Stimulated activated CD8-positive, alpha-beta memory T cell treated with anti-CD3 and anti-CD28 coated beads, Interleukin-4, amount 100 ng/mL, for 1 hour (primary cell): ENCODE results near the gene TTC12.

Experiments used
- DNase-seq, 2 donors: peaks; one replicate each; pipeline ENCODE4 v3.0.0-alpha.2; 2020; ENCODE audit warnings: low read depth in 2 of 2, low spot score in 1 of 2

Gene TTC12

DNA sequence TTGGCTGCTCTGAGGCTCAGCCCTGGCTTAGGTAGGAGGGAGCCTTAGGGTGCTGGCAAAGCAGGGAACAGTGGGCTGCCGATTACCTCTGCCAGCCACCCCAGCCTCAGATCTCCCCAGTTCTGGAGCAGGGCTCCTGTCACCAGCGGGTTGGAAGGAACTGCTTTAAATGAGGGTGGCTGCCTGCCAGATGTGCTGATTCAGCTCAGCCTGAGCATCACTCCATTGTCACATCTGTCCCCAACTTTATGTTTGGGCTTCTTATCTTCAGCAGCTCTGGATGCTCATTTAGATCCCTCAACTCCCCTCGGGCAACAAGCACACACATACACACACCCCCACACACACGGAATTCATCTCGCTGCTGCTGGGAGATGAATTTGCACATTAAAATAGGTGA is 56.3 kb downstream of the TTC12 start:
- no peak for DNase-seq

DNA sequence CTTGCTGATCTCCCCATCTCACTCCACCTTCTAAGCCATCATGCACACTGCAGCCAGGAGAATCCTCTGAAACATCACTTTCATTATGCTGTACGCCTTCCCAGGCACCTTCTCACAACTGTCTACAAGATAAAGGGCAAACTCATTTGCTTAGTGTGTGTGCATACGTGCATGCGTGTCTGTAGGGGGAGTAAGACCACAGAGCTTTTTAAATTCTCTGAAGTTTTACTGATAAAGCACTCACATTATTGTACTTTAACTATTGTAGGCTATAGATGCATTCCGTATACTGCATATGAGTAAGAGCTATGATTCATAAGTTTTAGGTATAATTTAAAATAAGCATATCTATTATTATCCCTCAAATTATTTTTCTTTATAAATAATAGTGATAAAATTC is 57.9 kb downstream of the TTC12 start:
- DNase-seq, result no peak

DNA sequence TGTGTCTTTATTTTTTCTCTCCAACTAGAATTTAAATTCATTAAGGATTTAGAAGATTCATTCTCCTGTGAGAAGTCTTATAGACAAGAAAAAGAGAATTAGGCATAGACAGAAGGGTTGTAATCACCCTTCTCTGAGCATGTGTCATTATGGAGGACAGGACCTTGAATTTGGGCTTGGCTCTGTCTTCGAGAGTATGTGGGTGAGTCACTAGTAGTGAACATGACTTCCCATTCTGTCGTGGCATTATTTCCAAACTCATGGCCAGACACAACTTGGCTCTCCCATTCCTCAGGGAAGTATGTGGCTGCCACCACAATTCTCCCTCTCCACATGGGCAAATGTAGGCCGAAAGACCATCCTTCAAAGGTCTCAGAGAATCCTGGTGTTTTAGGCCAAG is 58.9 kb downstream of the TTC12 start:
- no peak for DNase-seq

DNA sequence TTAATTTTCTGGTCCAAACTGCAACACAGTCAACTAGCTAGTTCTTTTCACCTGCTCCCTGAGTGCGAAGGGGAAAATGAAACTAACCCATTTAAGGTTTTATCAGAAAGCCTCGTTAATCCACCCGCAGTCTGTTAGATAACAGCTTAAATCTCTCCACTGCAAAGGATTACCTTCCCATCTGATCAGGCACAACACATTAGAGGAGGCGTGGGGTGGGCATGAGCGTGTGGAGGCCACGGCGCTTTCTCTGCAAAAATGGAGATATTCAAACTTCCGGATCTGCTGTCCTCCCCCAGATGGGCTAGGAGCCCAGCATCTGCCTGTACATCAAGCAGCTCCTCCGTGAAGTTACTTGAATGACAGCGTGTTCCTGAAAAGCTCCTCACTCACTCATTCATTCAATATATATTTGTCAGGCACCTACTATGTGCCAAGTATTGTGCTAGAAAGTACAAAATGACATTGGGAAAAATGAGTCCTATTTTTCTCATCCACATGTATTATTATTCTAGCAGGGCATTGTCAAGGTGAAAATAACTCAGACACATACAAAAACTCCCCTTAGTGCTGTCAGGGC is 59.7 kb downstream of the TTC12 start:
- no peak for DNase-seq

DNA sequence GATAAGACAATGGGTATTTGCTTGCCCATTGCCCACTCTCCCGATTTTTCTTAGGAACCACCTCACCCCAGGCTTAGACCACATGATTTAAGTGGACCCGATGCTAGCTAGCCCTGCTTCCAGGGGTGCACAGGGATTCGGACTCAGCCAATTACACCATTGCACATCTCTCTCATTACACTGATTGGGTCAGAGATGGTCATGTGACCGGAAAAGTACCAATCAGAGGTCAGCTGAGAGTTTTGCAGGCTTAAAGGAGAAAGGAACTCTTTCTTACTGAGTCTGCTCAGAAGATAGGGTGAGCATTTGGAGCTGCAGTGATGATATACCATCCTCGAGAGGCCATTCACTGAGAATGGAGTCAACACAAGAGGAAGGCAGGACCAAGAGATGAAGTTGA is 61.0 kb downstream of the TTC12 start:
- DNase-seq, result no peak

DNA sequence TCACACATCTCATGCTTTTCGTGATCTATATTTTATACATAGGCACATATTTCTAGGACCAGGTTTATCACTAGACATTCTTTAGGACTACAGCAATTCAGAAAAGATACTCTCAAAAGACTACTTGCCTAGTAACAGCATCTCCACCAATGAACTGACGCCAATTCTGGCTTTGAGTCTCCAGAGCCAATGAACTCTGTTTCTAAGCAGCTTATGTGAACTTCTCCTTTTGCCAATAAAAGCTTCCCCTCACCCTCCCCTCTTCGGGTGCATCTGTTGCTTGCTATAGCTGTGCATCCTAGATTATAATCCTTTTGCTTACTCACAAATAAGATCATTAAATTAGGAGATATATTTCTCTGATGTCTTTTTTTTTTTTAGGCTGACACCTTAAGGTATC is 61.8 kb downstream of the TTC12 start:
- no peak for DNase-seq

DNA sequence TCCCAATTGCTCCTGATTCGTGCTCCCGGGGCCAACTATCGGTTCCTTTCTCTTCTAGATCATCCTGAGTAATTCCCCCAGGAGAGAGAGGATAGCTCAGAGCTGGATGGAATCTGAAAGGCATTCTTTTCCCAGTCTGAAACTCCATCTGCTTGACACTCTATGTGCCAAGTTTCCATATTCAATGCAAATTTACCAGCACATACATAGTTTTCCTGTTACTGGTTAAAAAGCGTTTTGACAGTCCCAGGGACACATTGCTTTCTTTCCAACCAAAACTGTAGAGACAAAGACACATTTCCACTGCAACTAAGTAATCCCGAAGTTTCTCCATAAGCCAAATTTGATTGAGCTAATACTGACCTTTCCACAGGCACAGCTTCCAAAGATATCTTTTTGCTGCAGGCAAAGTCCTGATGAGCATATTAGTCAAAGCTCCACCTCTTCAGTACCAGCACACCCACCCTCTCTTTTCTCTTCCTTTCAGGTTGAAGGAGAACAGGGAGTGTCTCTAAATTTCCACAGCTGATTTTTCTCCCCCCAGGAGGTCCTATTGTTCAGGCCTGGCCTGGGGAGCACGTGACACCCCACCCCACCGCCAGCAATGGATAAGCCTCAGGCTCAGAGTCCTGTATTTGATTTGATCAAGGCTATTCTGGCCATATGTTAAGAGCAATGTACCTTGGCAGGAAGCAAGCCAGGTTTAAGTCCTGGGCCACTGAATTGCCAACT is 63.5 kb downstream of the TTC12 start:
- DNase-seq, result no peak

DNA sequence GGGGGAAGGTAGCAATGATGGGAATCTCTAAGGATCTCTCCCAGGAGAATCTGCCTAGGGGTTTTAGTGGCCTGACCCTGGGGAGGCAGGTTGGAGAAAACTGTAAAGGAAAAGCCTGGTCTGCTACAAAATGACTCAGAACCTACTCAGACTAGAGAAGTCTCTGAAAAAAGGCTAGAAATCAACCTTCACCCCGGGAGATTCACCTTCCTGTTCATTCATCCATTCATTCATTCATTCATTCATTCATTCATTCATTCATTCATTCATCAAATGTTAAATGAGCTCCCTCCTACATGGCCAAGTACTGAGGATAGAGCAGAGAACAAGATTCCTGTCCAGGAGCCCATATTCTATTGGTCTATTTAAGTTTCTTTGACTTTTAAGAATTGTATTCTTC is 64.3 kb downstream of the TTC12 start:
- DNase-seq, result no peak

DNA sequence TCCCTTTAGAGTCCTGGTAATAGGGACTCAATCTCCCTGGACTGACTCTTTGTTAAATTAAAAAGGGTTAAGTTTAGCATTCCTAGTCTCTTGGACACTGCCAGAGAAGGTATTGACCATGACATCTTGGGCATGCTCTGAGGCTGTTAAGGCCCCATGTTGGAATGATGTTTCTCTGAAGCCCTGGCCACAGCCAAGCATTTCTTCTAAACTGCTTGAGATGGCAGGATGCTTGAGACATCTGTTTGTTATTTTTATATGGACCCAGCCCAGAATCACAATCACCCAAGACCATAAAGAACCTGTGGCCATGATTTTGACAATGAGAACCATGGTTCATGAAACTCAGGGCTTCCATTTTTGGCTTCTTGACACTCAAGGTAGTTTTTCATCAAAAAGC is 67.7 kb downstream of the TTC12 start:
- no peak for DNase-seq

DNA sequence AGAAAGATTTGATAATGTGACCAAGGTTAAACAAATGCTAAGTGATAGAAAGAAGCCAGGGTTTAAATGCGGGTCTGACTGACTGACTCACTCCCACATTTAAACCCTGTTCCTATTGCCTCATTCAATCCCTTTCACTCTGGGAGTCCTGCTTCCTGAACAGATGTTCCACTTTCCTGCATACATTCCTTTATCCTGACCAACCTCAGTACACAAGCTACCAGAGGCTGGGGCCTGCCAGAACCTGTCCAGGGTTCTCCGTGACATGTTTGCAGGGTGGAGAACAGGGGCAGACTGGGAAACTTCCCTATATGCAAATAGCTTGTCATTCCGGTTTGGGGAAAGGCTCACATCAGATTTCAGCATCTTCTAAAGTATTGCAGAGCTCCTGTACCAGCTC is 70.2 kb downstream of the TTC12 start:
- no peak for DNase-seq

DNA sequence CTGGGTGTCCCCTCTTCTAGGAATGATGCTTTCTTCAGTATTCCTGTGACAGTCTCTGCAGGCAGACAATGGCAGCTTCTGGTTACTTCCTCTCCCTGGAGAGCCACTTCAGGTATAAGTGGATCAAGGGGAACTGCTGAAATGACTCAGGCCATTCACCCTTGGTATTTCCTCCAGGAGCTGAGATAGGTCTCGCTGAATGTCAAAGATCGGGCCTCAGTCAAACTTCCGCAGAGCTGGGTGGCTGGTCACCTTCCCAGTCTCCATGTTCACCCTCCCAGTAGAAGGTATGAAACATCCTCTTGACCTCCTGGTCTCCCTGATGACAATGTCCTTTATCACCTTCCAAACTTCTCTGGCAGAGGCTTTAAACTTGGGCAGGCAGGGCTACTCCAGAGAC is 71.4 kb downstream of the TTC12 start:
- no peak for DNase-seq

DNA sequence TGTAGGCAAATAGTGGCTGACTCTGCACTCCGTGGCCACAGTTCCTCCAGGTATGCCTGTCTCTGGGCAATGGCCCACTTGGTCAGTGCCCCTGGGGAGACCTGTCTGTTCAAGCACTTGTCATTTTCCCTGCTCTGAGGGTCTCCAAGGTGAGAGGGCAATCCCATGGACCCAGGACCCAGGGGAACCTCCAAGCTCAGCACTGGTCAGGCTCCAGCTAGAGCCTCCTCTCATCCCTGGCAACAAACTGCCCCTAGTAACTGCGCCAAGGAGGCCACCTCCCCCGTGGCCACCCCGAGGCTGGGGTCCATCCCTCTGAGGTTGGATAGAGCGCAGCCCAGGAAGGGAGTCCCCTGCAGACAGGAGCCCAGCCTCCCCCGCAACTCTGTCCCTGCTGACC is 72.5 kb downstream of the TTC12 start:
- no peak for DNase-seq

DNA sequence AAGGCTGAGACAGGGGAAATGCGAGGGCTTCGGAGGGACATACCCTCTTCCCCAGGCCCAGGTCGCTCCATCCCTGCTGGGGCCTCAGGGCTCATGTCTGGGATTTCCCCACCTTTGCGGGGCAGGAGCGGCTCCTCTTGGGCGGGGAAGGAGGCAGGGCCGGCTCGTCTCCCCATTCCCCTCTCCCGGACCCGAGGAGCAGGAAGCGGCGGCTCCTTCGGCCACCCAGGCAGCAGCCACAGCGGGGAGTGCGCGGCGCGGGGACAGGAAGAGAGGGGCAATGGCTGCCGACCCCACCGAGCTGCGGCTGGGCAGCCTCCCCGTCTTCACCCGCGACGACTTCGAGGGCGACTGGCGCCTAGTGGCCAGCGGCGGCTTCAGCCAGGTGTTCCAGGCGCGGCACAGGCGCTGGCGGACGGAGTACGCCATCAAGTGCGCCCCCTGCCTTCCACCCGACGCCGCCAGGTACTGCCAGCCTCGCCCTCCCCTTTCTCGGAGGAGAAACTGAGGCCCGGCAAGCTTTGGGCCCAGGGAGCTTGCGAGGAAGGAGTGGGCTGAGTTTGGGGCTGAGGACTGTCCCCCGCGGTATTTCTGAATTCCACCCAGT is 73.3 kb downstream of the TTC12 start, which contains the start of gene ANKK1:
Gene ANKK1, plus strand, starts transcription at position 175 of the 607 bp plus-strand sequence. Its CDS starts 106 bp downstream, at position 281.
- no peak for DNase-seq

DNA sequence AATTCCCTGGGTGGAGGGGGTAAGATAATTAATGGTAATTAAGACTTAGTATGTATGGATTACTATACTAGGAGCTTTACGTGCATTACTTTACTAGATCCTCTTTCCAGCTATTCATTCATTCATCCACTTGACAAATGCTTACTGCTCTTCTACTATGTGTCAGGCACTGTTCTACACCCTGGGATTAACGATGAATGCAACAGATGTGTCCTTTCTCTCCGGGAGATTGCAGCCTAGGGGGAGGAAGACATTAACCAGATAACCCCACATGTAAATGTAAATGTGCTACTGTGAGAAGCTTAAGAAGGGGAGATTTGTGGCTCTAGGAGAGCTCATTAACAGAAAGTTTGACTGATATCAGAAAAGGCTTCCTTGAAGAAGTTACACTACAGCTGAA is 74.9 kb downstream of the TTC12 start:
- no peak for DNase-seq

DNA sequence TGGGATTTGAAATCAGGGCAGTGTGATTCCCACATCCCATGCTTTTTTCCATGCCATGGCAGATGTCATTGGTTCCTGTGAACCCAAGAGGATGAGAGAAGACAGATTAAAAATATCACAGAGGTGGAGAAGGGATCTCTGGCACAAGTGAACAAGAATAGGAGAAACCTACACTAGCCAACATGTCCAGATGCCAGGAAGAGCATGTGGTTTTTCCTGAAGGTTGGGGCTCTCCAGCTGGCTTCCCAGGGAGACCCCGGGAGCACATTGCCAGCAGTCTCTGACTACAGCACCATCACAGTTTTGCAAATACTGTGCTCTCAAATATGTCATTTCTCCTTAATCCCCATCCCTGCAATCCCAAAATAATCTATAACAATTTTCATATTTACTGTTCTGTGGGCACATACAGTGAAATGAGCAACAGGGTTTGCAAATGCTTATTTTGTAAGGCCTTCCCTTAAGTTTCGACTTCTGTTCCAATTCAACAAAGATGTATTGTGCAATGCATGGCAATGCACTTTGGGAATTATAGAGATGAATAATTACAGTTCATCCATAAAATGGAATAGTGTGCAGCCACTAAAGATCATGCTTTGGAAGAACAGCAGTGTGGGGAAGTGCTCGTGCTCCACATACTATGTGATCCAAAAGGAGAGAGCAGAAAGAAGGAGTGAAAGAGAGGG is 78.0 kb downstream of the TTC12 start:
- DNase-seq, result no peak

DNA sequence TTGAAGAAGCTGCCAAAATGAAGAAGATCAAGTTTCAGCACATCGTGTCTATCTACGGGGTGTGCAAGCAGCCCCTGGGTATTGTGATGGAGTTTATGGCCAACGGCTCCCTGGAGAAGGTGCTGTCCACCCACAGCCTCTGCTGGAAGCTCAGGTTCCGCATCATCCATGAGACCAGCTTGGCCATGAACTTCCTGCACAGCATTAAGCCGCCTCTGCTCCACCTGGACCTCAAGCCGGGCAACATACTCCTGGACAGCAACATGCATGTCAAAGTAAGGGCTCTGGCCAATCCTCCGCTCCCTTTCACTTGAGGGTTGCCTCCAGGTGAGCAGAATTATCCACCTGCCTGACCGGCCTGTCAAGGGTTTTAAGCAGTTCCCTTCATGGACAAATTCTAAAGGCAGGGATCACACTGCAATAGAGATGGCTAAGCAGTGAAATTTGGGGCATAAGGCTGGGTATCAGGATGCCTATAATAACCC is 79.2 kb downstream of the TTC12 start:
- DNase-seq, result no peak

DNA sequence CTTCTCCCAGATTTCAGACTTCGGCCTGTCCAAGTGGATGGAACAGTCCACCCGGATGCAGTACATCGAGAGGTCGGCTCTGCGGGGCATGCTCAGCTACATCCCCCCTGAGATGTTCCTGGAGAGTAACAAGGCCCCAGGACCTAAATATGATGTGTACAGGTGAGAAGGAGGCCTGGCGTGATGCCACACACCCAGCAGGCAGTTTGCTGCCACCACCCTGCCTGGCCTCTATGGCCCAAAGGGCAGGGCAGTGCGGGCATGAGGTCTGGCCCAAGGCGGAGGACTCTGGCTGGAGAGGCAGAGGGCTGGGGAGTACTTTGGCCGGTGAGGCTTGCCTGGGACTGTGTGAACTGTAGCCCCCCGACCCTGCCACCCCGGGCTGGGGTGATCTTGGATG is 80.5 kb downstream of the TTC12 start:
- DNase-seq, result no peak

DNA sequence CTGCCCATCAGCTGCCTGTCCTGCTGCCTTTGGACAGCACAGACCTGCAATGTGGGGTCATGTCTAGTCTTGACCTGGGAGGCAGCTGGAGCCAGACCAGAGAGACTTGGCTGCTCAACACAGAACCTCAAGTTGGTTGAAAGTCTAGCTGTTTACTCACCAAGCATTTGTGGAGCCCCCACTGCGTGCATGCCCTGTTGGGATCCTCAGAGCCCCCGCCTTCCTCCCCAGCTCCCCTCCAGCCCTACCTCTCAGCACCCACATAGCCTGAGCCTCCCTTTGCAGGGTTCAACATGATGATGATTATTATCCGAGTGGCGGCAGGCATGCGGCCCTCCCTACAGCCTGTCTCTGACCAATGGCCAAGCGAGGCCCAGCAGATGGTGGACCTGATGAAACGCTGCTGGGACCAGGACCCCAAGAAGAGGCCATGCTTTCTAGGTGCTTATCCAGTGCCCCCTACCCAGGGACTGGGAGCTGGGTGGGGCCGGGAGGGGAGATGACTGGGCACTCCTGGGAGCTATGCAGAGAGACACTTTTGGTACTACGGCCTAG is 81.5 kb downstream of the TTC12 start:
- no peak for DNase-seq

DNA sequence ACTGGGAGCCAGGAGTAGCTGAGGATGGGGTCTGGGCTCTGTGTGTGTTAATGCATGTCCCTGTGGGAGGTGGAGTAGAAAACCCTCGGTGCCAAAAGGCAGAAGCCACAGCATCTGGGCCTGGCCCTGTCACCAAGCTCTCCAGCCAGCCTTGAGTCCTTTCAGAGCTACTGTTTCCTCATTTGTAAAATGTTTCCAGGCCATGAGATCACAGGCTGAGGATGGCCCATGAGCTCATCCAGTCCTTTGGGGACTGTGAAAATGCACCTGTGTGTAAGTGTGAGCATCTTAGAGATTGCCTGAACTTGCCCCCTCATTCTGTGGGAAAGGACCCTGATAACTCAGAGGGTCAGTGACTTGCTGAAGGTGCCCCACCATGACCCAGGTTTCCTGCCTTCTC is 82.3 kb downstream of the TTC12 start:
- DNase-seq, result no peak

DNA sequence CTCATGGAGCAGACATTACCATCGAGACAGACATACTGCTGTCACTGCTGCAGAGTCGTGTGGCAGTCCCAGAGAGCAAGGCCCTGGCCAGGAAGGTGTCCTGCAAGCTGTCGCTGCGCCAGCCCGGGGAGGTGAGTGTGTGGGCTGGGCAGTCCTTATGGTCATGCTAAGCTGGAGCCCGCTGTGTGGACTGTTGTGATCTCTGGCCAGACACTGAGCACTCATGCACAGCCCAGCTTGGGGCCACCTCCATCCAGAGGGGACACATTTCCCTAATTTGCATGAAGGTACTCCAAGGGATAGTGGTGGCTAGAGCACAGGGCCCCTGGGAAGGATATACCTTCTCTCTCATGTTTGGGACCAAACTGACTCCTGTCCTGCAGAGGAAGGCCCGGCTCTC is 82.8 kb downstream of the TTC12 start:
- no peak for DNase-seq

DNA sequence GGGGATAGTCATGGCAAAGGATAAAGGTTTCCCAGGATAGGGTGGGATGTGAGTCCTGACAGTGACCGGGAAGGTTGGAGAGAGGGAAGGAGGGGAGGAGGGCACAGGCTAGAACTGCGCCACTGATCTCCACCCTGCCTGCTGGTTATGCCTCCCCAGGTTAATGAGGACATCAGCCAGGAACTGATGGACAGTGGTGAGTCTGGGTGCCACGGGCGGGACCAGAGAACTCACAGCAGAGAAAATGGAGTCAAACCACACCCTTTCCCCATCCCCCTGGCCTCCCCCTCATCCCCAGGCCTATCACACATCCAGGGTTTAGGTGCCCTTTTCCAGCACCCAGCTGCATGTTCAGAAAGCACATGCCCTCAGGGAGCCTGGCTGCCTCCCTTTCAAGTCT is 83.4 kb downstream of the TTC12 start:
- DNase-seq, result no peak
